A549 (cell line): Measurements from ENCODE around the gene PHRF1.

Source experiments
- CBX8 ChIP-seq: fragments of 200-600 bp; sonication (generic); IDR thresholded peaks from 2 replicates; pipeline ENCODE4 v1.6.1; 2016
- CTCF ChIP-seq: fragments of >200 bp; sonication (Bioruptor Twin); formaldehyde crosslinking; IDR thresholded peaks from 3 replicates; pipeline ENCODE4 v1.5.1; 2016
- E2F6 ChIP-seq: IDR thresholded peaks from 2 replicates; pipeline ENCODE4 v1.6.1; 2012; ENCODE audit warnings: low read depth, borderline replicate concordance
- EHF ChIP-seq: fragments of 250-450 bp; sonication (Bioruptor Pico); IDR thresholded peaks from 2 replicates; pipeline ENCODE4 v1.5.0; 2020; ENCODE audit warnings: mild to moderate bottlenecking
- MAFK ChIP-seq: fragments of 450-650 bp; IDR thresholded peaks from 2 replicates; pipeline ENCODE4 v1.6.1; 2014; ENCODE audit not compliant: partially characterized antibody
- NFE2L2 ChIP-seq: fragments of 150-350 bp; conservative IDR thresholded peaks from 2 replicates; pipeline ENCODE4 v1.6.1; 2014; ENCODE audit warnings: low read length
- USF2 ChIP-seq: fragments of 450-650 bp; IDR thresholded peaks from 2 replicates; pipeline ENCODE4 v1.6.1; 2014; ENCODE audit warnings: antibody characterized with exemption
- ZC3H11A ChIP-seq: fragments of 450-650 bp; IDR thresholded peaks from 2 replicates; pipeline ENCODE4 v1.6.1; 2014; ENCODE audit warnings: antibody characterized with exemption, mild to moderate bottlenecking

- TF ChIP-seq USF2, result no peak
- no peak for TF ChIP-seq MAFK
- TF ChIP-seq ZC3H11A, result no peak
- no peak for TF ChIP-seq CTCF
- TF ChIP-seq CBX8, result no peak
- no peak for TF ChIP-seq EHF (CRISPR knock-in tag)
- TF ChIP-seq NFE2L2, result no peak
- TF ChIP-seq E2F6, result no peak
These were observed 38.6 kb downstream of the PHRF1 start for GRCh38 chr11:614623-615503.
